ENCODE measurements around the gene BLOC1S4.

The BLOC1S4 gene

DNA sequence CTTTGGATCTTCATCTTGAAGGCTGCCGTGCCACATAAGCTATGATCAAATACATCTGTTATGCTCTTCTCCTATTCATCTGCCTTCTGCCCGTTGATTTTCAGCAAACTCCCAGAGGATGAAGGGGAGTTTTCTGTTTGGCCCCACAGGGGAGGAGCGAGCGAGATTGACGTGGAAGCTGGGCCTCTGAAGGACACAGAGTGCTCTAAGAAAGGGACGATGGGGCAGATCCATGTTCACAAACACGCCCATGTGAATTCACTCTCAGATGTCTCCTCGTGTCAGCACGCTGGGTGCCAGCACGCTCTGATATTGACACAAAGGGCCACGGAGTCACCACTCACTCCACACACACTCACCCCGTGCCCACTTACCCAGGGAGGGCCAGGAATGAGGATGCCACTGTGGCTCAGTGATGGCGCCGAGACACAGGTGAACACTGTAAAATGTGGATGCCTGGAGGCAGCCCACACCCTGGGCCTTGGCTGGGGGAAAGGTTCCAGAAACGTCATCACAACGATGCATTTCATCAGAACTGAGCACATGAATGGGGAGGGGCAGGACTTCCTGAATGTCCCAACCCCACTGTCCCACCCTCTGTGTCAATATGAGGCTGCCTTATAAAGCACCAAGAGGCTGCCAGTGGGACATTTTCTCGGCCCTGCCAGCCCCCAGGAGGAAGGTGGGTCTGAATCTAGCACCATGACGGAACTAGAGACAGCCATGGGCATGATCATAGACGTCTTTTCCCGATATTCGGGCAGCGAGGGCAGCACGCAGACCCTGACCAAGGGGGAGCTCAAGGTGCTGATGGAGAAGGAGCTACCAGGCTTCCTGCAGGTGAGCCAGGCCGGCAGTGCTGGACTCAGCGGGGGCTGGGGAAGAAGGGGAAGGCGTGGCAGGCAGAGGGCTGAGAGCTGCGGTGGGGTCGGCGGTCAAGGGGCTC, 22.5 kb upstream of the BLOC1S4 start, which contains the start of gene S100P:
Gene S100P (plus strand): TSS at position 648 of the 946 bp plus-strand sequence. CDS start 55 bp downstream, at position 703.
- no peak within 1 kb of the TSS for H3K4me3 ChIP-seq (ENCODE audit: insufficient read depth, low read length, poor library complexity, severe bottlenecking)
- TF ChIP-seq, protein P1, sequence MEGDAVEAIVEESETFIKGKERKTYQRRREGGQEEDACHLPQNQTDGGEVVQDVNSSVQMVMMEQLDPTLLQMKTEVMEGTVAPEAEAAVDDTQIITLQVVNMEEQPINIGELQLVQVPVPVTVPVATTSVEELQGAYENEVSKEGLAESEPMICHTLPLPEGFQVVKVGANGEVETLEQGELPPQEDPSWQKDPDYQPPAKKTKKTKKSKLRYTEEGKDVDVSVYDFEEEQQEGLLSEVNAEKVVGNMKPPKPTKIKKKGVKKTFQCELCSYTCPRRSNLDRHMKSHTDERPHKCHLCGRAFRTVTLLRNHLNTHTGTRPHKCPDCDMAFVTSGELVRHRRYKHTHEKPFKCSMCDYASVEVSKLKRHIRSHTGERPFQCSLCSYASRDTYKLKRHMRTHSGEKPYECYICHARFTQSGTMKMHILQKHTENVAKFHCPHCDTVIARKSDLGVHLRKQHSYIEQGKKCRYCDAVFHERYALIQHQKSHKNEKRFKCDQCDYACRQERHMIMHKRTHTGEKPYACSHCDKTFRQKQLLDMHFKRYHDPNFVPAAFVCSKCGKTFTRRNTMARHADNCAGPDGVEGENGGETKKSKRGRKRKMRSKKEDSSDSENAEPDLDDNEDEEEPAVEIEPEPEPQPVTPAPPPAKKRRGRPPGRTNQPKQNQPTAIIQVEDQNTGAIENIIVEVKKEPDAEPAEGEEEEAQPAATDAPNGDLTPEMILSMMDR (IDR thresholded peaks at IDR 0.05; ENCODE audit: insufficient read depth, low read length, poor library complexity, severe bottlenecking) = no peak
- no peak for TF ChIP-seq EZH2phosphoT487 (conservative IDR thresholded peaks at IDR 0.05; ENCODE audit: low read length)
- H3K79me2 ChIP-seq (ENCODE audit: insufficient read depth, low read length) = no peaks in the 10 kb centered on the region
- no peaks in the 10 kb centered on the region for H3K27me3 ChIP-seq (ENCODE audit: low read length)
- no peaks in the 10 kb centered on the region for H3F3A ChIP-seq (ENCODE audit: insufficient read depth)
- no peak within 1 kb of the TSS for H3K4me2 ChIP-seq (ENCODE audit: low read depth, low read length, poor library complexity, severe bottlenecking)
- H3K9me2 ChIP-seq (replicated peaks; ENCODE audit: insufficient read depth, low read length) = no peaks in the 10 kb centered on the region
- H3K27ac ChIP-seq (ENCODE audit: low read depth, low read length) = no peak within 1 kb of the TSS
- H3K36me3 ChIP-seq (ENCODE audit: low read length) = no peaks in the 10 kb centered on the region
- no peaks in the 10 kb centered on the region for H4K20me1 ChIP-seq (ENCODE audit: low read depth, low read length)
- H3K9me3 ChIP-seq (ENCODE audit: insufficient read depth, low read length) = no peaks in the 10 kb centered on the region
- no peak within 1 kb of the TSS for H3K9ac ChIP-seq (ENCODE audit: low read length)
- H2AFZ ChIP-seq (ENCODE audit: low read depth, low read length, severe bottlenecking) = no peak within 1 kb of the TSS

DNA sequence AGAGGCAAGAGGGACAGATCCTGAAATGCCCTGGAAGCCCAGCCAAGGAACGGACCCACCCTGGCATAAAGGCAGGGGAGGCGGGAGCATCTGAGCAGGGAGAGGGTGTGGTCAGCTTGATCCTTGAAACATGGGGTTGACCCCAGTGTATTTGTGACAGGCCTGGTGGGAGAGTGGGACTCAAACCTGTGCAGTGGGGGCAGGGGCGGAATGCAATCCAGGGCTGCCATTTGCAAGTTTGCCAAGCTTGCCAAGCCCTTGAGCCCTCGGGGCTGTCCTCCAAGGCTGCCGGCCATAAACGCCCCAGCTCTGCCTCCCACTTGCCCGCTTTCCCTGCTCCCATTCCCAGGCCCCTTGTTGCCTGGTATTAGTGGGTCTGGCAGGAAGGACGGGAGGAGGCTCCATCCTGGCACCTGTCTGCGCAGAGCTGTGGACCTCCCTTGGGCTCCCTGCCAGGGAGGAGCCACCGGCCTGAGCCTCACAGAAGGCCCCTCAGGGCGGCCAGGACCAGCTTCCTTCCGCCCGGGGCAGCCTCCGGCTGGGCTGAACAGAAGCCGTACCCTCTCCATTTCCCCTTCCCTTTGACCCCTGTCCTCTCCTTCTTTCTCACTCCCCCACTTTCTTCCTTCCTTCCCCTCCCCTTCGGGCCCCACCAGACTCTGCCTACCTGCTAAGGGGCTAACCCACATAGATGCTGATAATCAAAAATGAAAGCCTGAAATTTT, 21.6 kb upstream of the BLOC1S4 start:
- H3K4me3 ChIP-seq (ENCODE audit: insufficient read depth, low read length, poor library complexity, severe bottlenecking) = no peak overlapping the region
- H3K9me2 ChIP-seq (replicated peaks; ENCODE audit: insufficient read depth, low read length) = no peaks in the 10 kb centered on the region
- TF ChIP-seq EZH2phosphoT487 (conservative IDR thresholded peaks at IDR 0.05; ENCODE audit: low read length) = no peak
- TF ChIP-seq, protein P1 (IDR thresholded peaks at IDR 0.05; ENCODE audit: insufficient read depth, low read length, poor library complexity, severe bottlenecking) = no peak
- no peaks in the 10 kb centered on the region for H3K9me3 ChIP-seq (ENCODE audit: insufficient read depth, low read length)
- no peak overlapping the region for H2AFZ ChIP-seq (ENCODE audit: low read depth, low read length, severe bottlenecking)
- no peaks in the 10 kb centered on the region for H3K79me2 ChIP-seq (ENCODE audit: insufficient read depth, low read length)
- H3K4me2 ChIP-seq (ENCODE audit: low read depth, low read length, poor library complexity, severe bottlenecking) = no peak overlapping the region
- H3K9ac ChIP-seq (ENCODE audit: low read length) = no peak overlapping the region
- no peak overlapping the region for H3K27ac ChIP-seq (ENCODE audit: low read depth, low read length)
- H4K20me1 ChIP-seq (ENCODE audit: low read depth, low read length) = no peaks in the 10 kb centered on the region
- H3F3A ChIP-seq (ENCODE audit: insufficient read depth) = no peaks in the 10 kb centered on the region
- H3K36me3 ChIP-seq (ENCODE audit: low read length) = no peaks in the 10 kb centered on the region
- H3K27me3 ChIP-seq (ENCODE audit: low read length) = no peaks in the 10 kb centered on the region

DNA sequence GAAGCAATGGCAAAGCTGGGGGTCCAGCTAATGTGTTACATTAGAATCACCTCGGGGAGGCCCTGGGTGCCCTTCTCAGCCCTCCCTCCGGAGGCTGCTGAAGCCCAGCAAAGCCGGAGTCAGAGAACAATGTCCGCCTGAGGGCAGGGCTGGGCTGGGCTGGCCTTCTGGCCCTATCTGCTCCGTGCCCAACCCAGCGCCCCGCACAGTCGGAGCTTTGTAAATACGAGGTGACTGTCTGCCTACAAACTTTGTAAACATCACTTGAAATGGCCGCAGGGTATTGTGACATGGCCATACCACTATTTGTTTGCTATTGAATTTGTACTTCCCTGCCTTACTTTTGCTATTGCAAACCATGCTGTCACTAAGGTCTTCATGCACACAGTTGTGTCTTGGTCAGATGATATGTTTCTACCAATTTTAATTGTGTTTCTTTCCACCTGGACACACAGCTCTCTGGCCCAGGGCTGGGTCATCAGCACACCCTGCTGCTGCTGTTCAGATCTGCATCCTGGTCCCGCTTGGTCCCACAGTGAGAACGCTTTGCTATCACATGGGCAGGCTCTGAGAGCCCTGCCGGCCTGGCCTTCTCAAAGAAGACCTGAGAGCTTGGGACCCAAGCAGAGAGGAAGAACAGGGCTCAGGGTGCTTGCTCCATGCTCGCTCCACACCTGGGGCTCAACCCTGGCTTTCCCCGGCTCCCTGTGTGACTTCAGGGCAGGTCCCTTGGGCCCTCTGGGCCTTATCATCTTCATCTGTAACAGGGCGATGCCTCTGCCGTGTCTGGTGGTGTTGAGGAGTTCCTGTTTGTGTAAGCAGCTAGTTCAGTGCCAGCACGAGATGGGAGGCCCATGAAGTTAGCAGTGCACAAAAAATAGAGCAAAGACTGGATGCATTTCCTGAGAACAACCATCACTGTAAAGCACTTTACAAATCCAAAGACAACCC, 20.0 kb upstream of the BLOC1S4 start:
- H3K4me3 ChIP-seq (ENCODE audit: insufficient read depth, low read length, poor library complexity, severe bottlenecking) = no peak overlapping the region
- H3K79me2 ChIP-seq (ENCODE audit: insufficient read depth, low read length) = no peaks in the 10 kb centered on the region
- H2AFZ ChIP-seq (ENCODE audit: low read depth, low read length, severe bottlenecking) = no peak overlapping the region
- H3K27me3 ChIP-seq (ENCODE audit: low read length) = no peaks in the 10 kb centered on the region
- no peak overlapping the region for H3K4me2 ChIP-seq (ENCODE audit: low read depth, low read length, poor library complexity, severe bottlenecking)
- no peaks in the 10 kb centered on the region for H3K9me3 ChIP-seq (ENCODE audit: insufficient read depth, low read length)
- no peaks in the 10 kb centered on the region for H4K20me1 ChIP-seq (ENCODE audit: low read depth, low read length)
- H3K9me2 ChIP-seq (replicated peaks; ENCODE audit: insufficient read depth, low read length) = no peaks in the 10 kb centered on the region
- H3F3A ChIP-seq (ENCODE audit: insufficient read depth) = no peaks in the 10 kb centered on the region
- H3K36me3 ChIP-seq (ENCODE audit: low read length) = no peaks in the 10 kb centered on the region
- no peak overlapping the region for H3K27ac ChIP-seq (ENCODE audit: low read depth, low read length)
- no peak for TF ChIP-seq EZH2phosphoT487 (conservative IDR thresholded peaks at IDR 0.05; ENCODE audit: low read length)
- TF ChIP-seq, protein P1 (IDR thresholded peaks at IDR 0.05; ENCODE audit: insufficient read depth, low read length, poor library complexity, severe bottlenecking) = no peak
- H3K9ac ChIP-seq (ENCODE audit: low read length) = no peak overlapping the region

Measured in SU-DHL-6 (cell line).